H1 (cell line): ENCODE measurements around the gene ZNF277. TPM values are rescaled to one million over a fixed set of nuclear protein-coding genes. Genes with fewer than 3 reads are reported as not detected.

ENCODE experiments used
- CTCF ChIA-PET: fragments of 300-600 bp; sonication (Branson Sonifier 250); formaldehyde crosslinking; loops from one replicate; lab custom pipeline; 2021; ENCODE audit not compliant: partially characterized antibody; lab: Charles Lee
- POLR2A ChIA-PET: fragments of 300-600 bp; sonication (Branson Sonifier 250); formaldehyde crosslinking; loops from one replicate; lab custom pipeline; 2021; ENCODE audit warnings: inconsistent platforms; ENCODE audit not compliant: partially characterized antibody; lab: Charles Lee
- DNase-seq, 2 experiments: peaks; one replicate each; pipeline versions ENCODE4 v3.0.0 to v3.0.0-alpha.2; 2010 to 2022; ENCODE audit warnings: low spot score in 2 of 2, low read depth in 1 of 2, mixed read lengths in 1 of 2
- FAIRE-seq: peaks from 2 replicates; lab custom pipeline; 2011; peaks lifted over from hg19 to GRCh38; lab: Jason Lieb, UNC
- H2AFZ ChIP-seq: 2 replicates; pipeline ENCODE4 v1.8.1; 2012; ENCODE audit warnings: low read length, inconsistent platforms
- H2AK5ac ChIP-seq: 2 replicates; pipeline ENCODE4 v1.6.1; 2013; ENCODE audit warnings: low read depth, low read length
- H2BK120ac ChIP-seq: replicated peaks from 2 replicates; pipeline ENCODE3; 2013; ENCODE audit warnings: low read depth, low read length, inconsistent platforms
- H2BK12ac ChIP-seq: 2 replicates; pipeline ENCODE4 v1.6.1; 2013; ENCODE audit warnings: low read depth, low read length
- H2BK15ac ChIP-seq: 2 replicates; pipeline ENCODE4 v1.6.1; 2013; ENCODE audit warnings: low read length
- H2BK20ac ChIP-seq: 2 replicates; pipeline ENCODE4 v1.6.1; 2013; ENCODE audit warnings: low read length
- H2BK5ac ChIP-seq: 2 replicates; pipeline ENCODE4 v1.6.1; 2013; ENCODE audit warnings: low read depth, low read length
- H3K14ac ChIP-seq: 2 replicates; pipeline ENCODE4 v1.6.1; 2013; ENCODE audit warnings: inconsistent platforms; ENCODE audit not compliant: insufficient read length
- H3K18ac ChIP-seq: 2 replicates; pipeline ENCODE4 v1.6.1; 2013; ENCODE audit warnings: low read length; ENCODE audit errors: extremely low read depth
- H3K23ac ChIP-seq: 2 replicates; pipeline ENCODE4 v1.6.1; 2013; ENCODE audit warnings: inconsistent platforms; ENCODE audit not compliant: insufficient read length
- H3K23me2 ChIP-seq: 2 replicates; pipeline ENCODE4 v1.6.1; 2013; ENCODE audit warnings: low read depth, low read length
- H3K27ac ChIP-seq: 2 replicates; pipeline ENCODE4 v1.6.1; 2011; ENCODE audit warnings: low read depth, low read length, inconsistent platforms
- H3K27me3 ChIP-seq, 4 experiments: replicated peaks in 1 of 4; 1 replicate in 1 of 4; 2 replicates in 3 of 4; pipeline versions ENCODE4 v1.6.1 to v1.8.1; 2011 to 2013; ENCODE audit warnings: low read length in 3 of 4, mild to moderate bottlenecking in 3 of 4, inconsistent platforms in 2 of 4, mixed read lengths in 2 of 4, moderate library complexity in 1 of 4; ENCODE audit not compliant: control insufficient read depth in 3 of 4, insufficient read depth in 3 of 4; ENCODE audit errors: extremely low read depth in 1 of 4
- H3K36me3 ChIP-seq, 4 experiments: 2 replicates each; pipeline versions ENCODE4 v1.6.1 to v1.8.1; 2011 to 2013; ENCODE audit warnings: mild to moderate bottlenecking in 4 of 4, low read length in 3 of 4, moderate library complexity in 2 of 4, control low read depth in 1 of 4, inconsistent platforms in 1 of 4; ENCODE audit not compliant: insufficient read depth in 4 of 4, control insufficient read depth in 2 of 4
- H3K4ac ChIP-seq: replicated peaks from 2 replicates; pipeline ENCODE3; 2013; ENCODE audit warnings: low read length, low read depth, mixed read lengths, inconsistent platforms; ENCODE audit not compliant: insufficient read length
- H3K4me1 ChIP-seq, 4 experiments: replicated peaks in 1 of 4; 1 replicate in 1 of 4; 2 replicates in 3 of 4; pipeline versions ENCODE4 v1.6.1 to v1.8.1; 2011 to 2013; ENCODE audit warnings: low read length in 3 of 4, inconsistent platforms in 2 of 4, mixed read lengths in 1 of 4; ENCODE audit not compliant: insufficient read depth in 4 of 4, control insufficient read depth in 3 of 4
- H3K4me2 ChIP-seq, 2 experiments: 2 replicates each; pipeline versions ENCODE4 v1.6.1 to v1.8.1; 2011 to 2013; ENCODE audit warnings: low read depth in 2 of 2, low read length in 2 of 2, control low read depth in 1 of 2, inconsistent platforms in 1 of 2, mild to moderate bottlenecking in 1 of 2; ENCODE audit not compliant: insufficient read depth in 1 of 2
- H3K4me3 ChIP-seq, 4 experiments: fragments of 200-600, 300-600 bp in 1 of 4; sonication (generic), shearing (Covaris generic), sonication (Bioruptor Twin) in 1 of 4; 2 replicates each; pipeline versions ENCODE4 v1.5.1 to v1.8.1; 2011 to 2016; ENCODE audit warnings: low read length in 4 of 4, low read depth in 3 of 4, control low read depth in 2 of 4, inconsistent platforms in 2 of 4, mild to moderate bottlenecking in 2 of 4, mixed read lengths in 1 of 4, moderate library complexity in 1 of 4; ENCODE audit not compliant: insufficient read depth in 2 of 4; ENCODE audit errors: extremely low read depth in 1 of 4
- H3K56ac ChIP-seq: replicated peaks from 2 replicates; pipeline ENCODE3; 2013; ENCODE audit warnings: low read depth, mild to moderate bottlenecking, mixed read lengths, low read length, inconsistent platforms; ENCODE audit not compliant: insufficient read length
- H3K79me1 ChIP-seq: 2 replicates; pipeline ENCODE4 v1.6.1; 2013; ENCODE audit warnings: low read depth, low read length, control low read depth
- H3K79me2 ChIP-seq, 2 experiments: 2 replicates each; pipeline versions ENCODE4 v1.6.1 to v1.8.1; 2012 to 2013; ENCODE audit warnings: low read length in 2 of 2, mild to moderate bottlenecking in 2 of 2, inconsistent platforms in 1 of 2; ENCODE audit not compliant: insufficient read depth in 2 of 2, control insufficient read depth in 1 of 2
- H3K9ac ChIP-seq, 4 experiments: replicated peaks in 1 of 4; 1 replicate in 1 of 4; 2 replicates in 3 of 4; pipeline versions ENCODE4 v1.6.1 to v1.8.1; 2011 to 2013; ENCODE audit warnings: low read depth in 3 of 4, low read length in 3 of 4, control low read depth in 2 of 4, mild to moderate bottlenecking in 2 of 4, moderate library complexity in 2 of 4, inconsistent platforms in 1 of 4; ENCODE audit errors: extremely low read depth in 1 of 4
- H3K9me3 ChIP-seq, 2 experiments: 2 replicates each; pipeline versions ENCODE4 v1.6.1 to v1.8.1; 2012 to 2013; ENCODE audit warnings: mild to moderate bottlenecking in 2 of 2, moderate library complexity in 2 of 2, control low read depth in 1 of 2, inconsistent platforms in 1 of 2, low read depth in 1 of 2, low read length in 1 of 2, mixed read lengths in 1 of 2; ENCODE audit not compliant: insufficient read depth in 2 of 2
- H4K20me1 ChIP-seq, 2 experiments: replicated peaks in 1 of 2; 2 replicates each; pipeline versions ENCODE3 to v1.8.1; 2011 to 2013; ENCODE audit warnings: inconsistent platforms in 2 of 2, low read length in 2 of 2, mild to moderate bottlenecking in 1 of 2; ENCODE audit not compliant: insufficient read depth in 2 of 2, control insufficient read depth in 1 of 2
- H4K5ac ChIP-seq: 2 replicates; pipeline ENCODE4 v1.6.1; 2013; ENCODE audit warnings: low read length, low read depth, mixed read lengths, inconsistent platforms; ENCODE audit not compliant: insufficient read length
- H4K8ac ChIP-seq: 2 replicates; pipeline ENCODE4 v1.8.0; 2013; ENCODE audit warnings: mild to moderate bottlenecking, moderate library complexity, low read length, inconsistent platforms; ENCODE audit not compliant: insufficient read depth; ENCODE audit errors: extremely low read depth
- H4K91ac ChIP-seq: replicated peaks from 2 replicates; pipeline ENCODE3; 2013; ENCODE audit warnings: low read length, mixed read lengths, inconsistent platforms; ENCODE audit not compliant: insufficient read length
- ASH2L ChIP-seq: fragments of 200-600, 300-600 bp; sonication (generic); IDR thresholded peaks from one replicate; pipeline ENCODE4 v1.7.1; 2017; ENCODE audit warnings: low read length
- BCL11A ChIP-seq, 2 experiments: IDR thresholded peaks; one replicate each; pipeline ENCODE4 v1.6.1; 2011; ENCODE audit warnings: low read depth in 2 of 2, low read length in 2 of 2, mild to moderate bottlenecking in 2 of 2
- CBX5 ChIP-seq: fragments of 300-800, 300-1000 bp; sonication (generic); IDR thresholded peaks from 2 replicates; pipeline ENCODE4 v1.7.1; 2016; ENCODE audit warnings: antibody characterized with exemption, low read length, low read depth
- CEBPB ChIP-seq: IDR thresholded peaks from 2 replicates; pipeline ENCODE4 v1.6.1; 2012; ENCODE audit warnings: low read depth, low read length
- CHD1 ChIP-seq: IDR thresholded peaks from 2 replicates; pipeline ENCODE4 v1.6.1; 2012; ENCODE audit warnings: low read depth, low read length, improper control_type of control experiment
- CHD2 ChIP-seq: IDR thresholded peaks from 2 replicates; pipeline ENCODE4 v1.6.1; 2012; ENCODE audit warnings: low read length, improper control_type of control experiment
- GTF2F1 ChIP-seq: IDR thresholded peaks from 2 replicates; pipeline ENCODE4 v1.6.1; 2012; ENCODE audit warnings: low read depth, low read length, improper control_type of control experiment, borderline replicate concordance
- JUN ChIP-seq: IDR thresholded peaks from 2 replicates; pipeline ENCODE4 v1.6.1; 2011; ENCODE audit warnings: low read depth, mild to moderate bottlenecking, improper control_type of control experiment, low read length
- MAX ChIP-seq: IDR thresholded peaks from 2 replicates; pipeline ENCODE4 v1.6.1; 2012; ENCODE audit warnings: inconsistent platforms
- NANOG ChIP-seq: IDR thresholded peaks from 2 replicates; pipeline ENCODE4 v1.6.1; 2011; ENCODE audit warnings: low read length, low read depth, mild to moderate bottlenecking, inconsistent platforms; ENCODE audit not compliant: insufficient read depth, poor library complexity, severe bottlenecking
- RFX5 ChIP-seq: IDR thresholded peaks from 2 replicates; pipeline ENCODE4 v1.6.1; 2011; ENCODE audit warnings: low read depth, low read length, improper control_type of control experiment, borderline replicate concordance
- RNF2 ChIP-seq: fragments of 200-900, 300-1000 bp; sonication (generic); IDR thresholded peaks from 2 replicates; pipeline ENCODE4 v1.7.1; 2016; ENCODE audit warnings: borderline replicate concordance, low read depth, mild to moderate bottlenecking, antibody characterized with exemption, low read length; ENCODE audit not compliant: poor library complexity, severe bottlenecking; ENCODE audit errors: missing control alignments
- TAF7 ChIP-seq: optimal IDR thresholded peaks from 2 replicates; pipeline ENCODE3; 2011; ENCODE audit warnings: low read depth, mild to moderate bottlenecking, inconsistent platforms, low read length, moderate library complexity, borderline replicate concordance
- TEAD4 ChIP-seq: IDR thresholded peaks from 2 replicates; pipeline ENCODE4 v1.6.1; 2012; ENCODE audit warnings: low read depth, low read length, inconsistent platforms, mixed read lengths
- WGBS, 2 experiments: shearing (Covaris generic) in 1 of 2; methylation state at CpG; one replicate each; pipeline versions ENCODE4 v1.1.6 to v1.1.7; 2013 to 2015; ENCODE audit warnings: low lambda C conversion rate in 2 of 2, mixed read lengths in 2 of 2, inconsistent platforms in 1 of 2, low coverage in 1 of 2, missing lambda C conversion rate in 1 of 2; ENCODE audit not compliant: insufficient replicate concordance in 2 of 2, insufficient coverage in 1 of 2, insufficient read length in 1 of 2; ENCODE audit errors: extremely low coverage in 1 of 2, missing lambda C conversion rate in 1 of 2; 5-methylcytosine and 5-hydroxymethylcytosine counted together
- polyA plus RNA-seq, 7 experiments: library from polyadenylated mRNA; depleted of rRNA in 3 of 7; stranded (reverse) in 5 of 7; unstranded in 2 of 7; fragments of >200 nt in 5 of 7; fragments of 200-250 nt in 2 of 7; gene quantifications; 1 replicate in 5 of 7; 2 replicates in 1 of 7; 4 replicates in 1 of 7; pipeline versions ENCODE4 v1.2.1 to v1.2.3, GENCODE V29; 2011 to 2013; ENCODE audit warnings: missing spikeins in 2 of 7, mixed read lengths in 2 of 7
- total RNA-seq: library from RNA; stranded (reverse); fragmentation: NEBNext Ultra II Directional; extraction: Animal tissue kit (Norgen Biotek cat#: 25700); gene quantifications from 2 replicates; pipeline ENCODE4 v1.2.1, GENCODE V29; 2021

The ZNF277 gene
- total and polyA plus RNA-seq, 2 of the 8 experiments (the other 6 are each of a cell fraction or from before 2014, with no cell fraction given) = 5.1 to 21.7 TPM

- Histone ChIP-seq H3K4me3 (no peak overlapping the region), H3K79me2 (peaks cover 0 to 42% of the 10 kb centered on the region in 2 experiments; a peak in 2 of 4 replicates), H2BK5ac (no peak overlapping the region), H3K9ac (no peak overlapping the region), H2BK15ac (no peak overlapping the region), H3K27ac (no peak overlapping the region), H3K14ac (no peak overlapping the region), H4K91ac (no peak overlapping the region), H4K5ac (no peak overlapping the region), H3K4ac (no peak overlapping the region), H3K27me3 (peaks cover 4 to 31% (median 15%) of the 10 kb centered on the region in 4 experiments), H4K8ac (no peak overlapping the region), H3K23ac (no peak overlapping the region), H3K79me1 (no peaks in the 10 kb centered on the region), H3K56ac (no peak overlapping the region), H3K4me2 (no peak overlapping the region), H2AK5ac (no peak overlapping the region), H2BK12ac (no peak overlapping the region), H4K20me1 (peaks cover 6 to 8% of the 10 kb centered on the region in 2 experiments), H2AFZ (no peak overlapping the region), H3K23me2 (no peaks in the 10 kb centered on the region), H3K36me3 (no peaks in the 10 kb centered on the region), H3K4me1 (peaks cover 2 to 21% (median 15%) of the 10 kb centered on the region in 4 experiments; a peak in 4 of 7 replicates), H2BK120ac (no peak overlapping the region), H3K9me3 (no peaks in the 10 kb centered on the region), H2BK20ac (no peak overlapping the region), H3K18ac (no peak overlapping the region)
- 77% methylated on average over 3 of the region's 3 CpGs; no CpG with 5 or more reads in 1 of the 2 experiments for WGBS, 2 experiments
- no peak for DNase-seq
- no peak for FAIRE-seq
- POLR2A ChIA-PET = no interaction called here
- CTCF ChIA-PET = interaction anchor here (0.8 kb wide), 1 partner anchor 180 kb away, joined by 3 read pairs; no protein-coding TSS in a partner anchor
- no peak for TF ChIP-seq CEBPB
- no peak for TF ChIP-seq RNF2
- TF ChIP-seq ASH2L = no peak
- no peak for TF ChIP-seq RFX5
- no peak for TF ChIP-seq CHD2
- no peak for TF ChIP-seq NANOG
- no peak for TF ChIP-seq TEAD4
- TF ChIP-seq CBX5 = no peak
- no peak for TF ChIP-seq JUN
- no peak for TF ChIP-seq CHD1
- no peak for TF ChIP-seq MAX
- no peak for TF ChIP-seq GTF2F1
- no peak for TF ChIP-seq BCL11A (IDR thresholded peaks at IDR 0.05; ENCODE audit: low read depth in 2 of 2, low read length in 2 of 2)
- TF ChIP-seq TAF7 = no peak
Observed at GRCh38 chr7:112252141-112252540, 45.6 kb downstream of the ZNF277 start.
